Esophagus squamous epithelium (tissue), 4 donors: ENCODE measurements around the gene PNPLA2.

Experiments used
- CTCF ChIP-seq, 6 experiments: fragments of 450-650 bp in 4 of 6; fragments of 200-600 bp in 2 of 6; sonication (generic) in 2 of 6; IDR thresholded peaks; one replicate each; pipeline ENCODE4 v1.5.1; 2016 to 2019; ENCODE audit warnings: antibody characterized with exemption in 6 of 6, mild to moderate bottlenecking in 4 of 6, moderate library complexity in 4 of 6
- POLR2A ChIP-seq, 4 donors: fragments of 450-650 bp; IDR thresholded peaks; one replicate each; pipeline ENCODE4 v1.6.1; 2017; ENCODE audit warnings: antibody characterized with exemption in 4 of 4, mild to moderate bottlenecking in 4 of 4, moderate library complexity in 3 of 4

DNA sequence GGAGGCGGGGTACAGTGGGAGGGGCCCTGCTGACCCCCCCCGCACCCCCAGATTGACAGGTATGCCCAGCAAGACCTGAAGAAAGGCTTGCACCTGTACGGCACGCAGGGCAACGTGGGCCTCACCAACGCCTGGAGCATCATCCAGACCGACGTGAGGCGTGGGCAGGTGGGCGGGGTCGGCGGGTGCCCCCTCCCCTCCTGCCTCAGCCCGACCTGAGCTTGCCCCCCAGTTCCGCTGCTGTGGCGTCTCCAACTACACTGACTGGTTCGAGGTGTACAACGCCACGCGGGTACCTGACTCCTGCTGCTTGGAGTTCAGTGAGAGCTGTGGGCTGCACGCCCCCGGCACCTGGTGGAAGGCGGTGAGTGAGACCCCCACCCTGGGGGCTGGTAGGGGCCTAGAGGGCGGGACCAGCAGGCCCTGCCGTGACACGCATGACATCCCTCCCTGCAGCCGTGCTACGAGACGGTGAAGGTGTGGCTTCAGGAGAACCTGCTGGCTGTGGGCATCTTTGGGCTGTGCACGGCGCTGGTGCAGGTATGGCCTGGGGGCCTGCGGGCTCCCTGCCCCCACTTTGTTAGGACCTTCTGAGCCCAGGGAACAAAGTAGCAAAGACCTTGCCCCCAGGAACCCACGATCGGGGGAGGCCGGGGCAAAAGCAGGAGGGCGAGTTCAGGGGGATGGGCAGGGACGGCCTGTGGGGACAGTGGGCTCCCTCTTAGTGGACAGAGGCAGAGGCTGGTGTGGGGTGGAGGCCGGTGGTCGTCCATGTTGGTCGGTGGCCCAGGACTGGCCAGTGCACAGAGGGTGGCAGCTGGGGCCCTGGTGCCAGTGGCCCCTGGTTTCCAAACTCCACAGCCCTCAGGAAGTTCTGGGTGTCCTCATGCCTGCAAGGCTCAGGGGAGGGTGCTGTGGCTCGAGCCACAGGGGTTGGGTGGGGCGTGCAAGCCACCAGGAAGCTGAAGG lies 47.0 kb downstream of the PNPLA2 start:
- TF ChIP-seq POLR2A (IDR thresholded peaks at IDR 0.05) = no peak
- no peak for TF ChIP-seq CTCF (IDR thresholded peaks at IDR 0.05)
